ENCODE results near the gene CNGA3.

CNGA3 gene

GRCh38 chr2:98329549-98329948 lies 16.7 kb upstream of the CNGA3 start:
- no peak for DNase-seq

DNA sequence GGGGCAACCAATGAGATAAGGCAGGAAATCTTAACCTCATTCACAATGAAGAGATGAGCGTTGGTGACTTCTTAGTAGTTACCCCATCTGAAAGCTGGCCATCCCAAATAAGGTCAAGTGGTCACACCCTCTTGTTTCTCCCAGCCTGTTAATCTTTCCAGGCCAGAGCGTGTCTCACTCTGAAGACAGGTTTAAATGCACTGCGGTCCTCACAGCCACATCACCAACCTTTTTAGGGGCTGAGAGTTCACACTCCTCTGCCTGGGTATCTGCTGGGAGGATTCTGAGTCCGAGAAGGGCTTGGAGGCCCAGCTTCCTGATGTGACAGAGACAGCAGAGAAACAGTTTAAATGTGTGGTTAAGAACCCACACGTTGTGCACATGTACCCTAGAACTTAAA lies 13.3 kb upstream of the CNGA3 start:
- DNase-seq = no peak

DNA sequence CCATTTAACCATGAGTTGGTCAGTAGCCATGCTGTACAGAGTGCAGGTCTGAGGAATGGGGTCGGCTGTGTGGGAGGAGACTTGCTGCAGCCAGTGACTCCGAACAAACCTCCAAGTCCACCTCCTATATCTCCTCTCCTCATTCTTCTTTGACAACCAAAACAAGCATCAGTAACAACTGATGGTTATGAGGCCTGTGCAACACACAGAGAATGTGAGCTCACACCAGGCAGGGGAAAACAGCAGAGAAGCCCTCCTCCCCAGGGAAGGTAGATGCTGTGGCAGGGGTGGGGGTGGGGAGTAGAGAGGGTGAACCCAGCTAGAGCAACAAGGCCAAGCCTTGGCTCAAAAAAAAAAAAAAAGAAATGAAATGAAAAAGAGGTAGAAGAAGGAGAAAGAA lies 12.3 kb upstream of the CNGA3 start:
- DNase-seq = no peak

GRCh38 chr2:98334439-98335078 lies 11.7 kb upstream of the CNGA3 start:
- DNase-seq = no peak

GRCh38 chr2:98335271-98335670 lies 11.0 kb upstream of the CNGA3 start:
- DNase-seq = no peak

- no peak for DNase-seq
Observed at GRCh38 chr2:98341241-98341640, 5.0 kb upstream of the CNGA3 start.

DNA sequence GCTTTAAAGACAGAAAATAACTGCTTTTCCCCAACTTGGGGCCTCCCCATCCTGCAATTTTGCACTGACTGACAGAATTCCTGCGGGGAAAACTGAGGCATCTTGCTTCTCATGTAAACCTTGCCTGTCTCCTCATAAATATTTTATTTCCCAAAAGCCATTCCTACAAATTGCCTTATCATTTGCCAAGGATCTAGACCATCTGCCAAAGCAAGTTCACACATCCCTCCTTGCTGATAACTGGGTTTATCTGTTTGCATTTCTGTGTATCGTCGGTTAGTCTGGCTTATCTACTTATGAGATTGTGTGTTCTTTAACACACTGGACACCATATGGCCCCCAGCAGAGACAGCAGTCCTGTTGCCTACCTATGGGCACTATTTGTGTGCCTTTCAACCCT lies 3.0 kb upstream of the CNGA3 start:
- DNase-seq = no peak

GRCh38 chr2:98347298-98348065 lies 1.2 kb downstream of the CNGA3 start:
- no peak for DNase-seq

- DNase-seq = no peak
Observed at GRCh38 chr2:98348066-98348561, 1.9 kb downstream of the CNGA3 start.

DNA sequence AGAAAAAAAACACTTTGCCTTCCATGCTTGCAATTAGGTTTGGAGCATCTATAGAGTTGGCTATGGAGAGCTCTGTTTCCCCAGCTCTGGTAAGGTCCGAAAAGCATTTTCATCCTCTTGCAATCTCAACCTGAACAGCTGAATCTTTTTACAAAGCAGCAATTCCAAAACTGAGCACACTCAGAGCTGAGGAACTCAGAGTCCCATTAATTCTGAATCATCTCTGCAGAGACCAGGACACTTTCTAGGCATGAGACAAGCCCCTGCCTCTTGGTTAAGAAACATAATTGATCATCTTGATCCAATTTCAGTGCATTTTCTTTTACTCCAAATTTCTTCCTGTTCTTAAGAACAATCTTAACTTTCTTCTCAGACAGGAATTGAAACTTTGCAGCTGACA lies 4.2 kb downstream of the CNGA3 start:
- no peak for DNase-seq

GRCh38 chr2:98355881-98356280 lies 9.6 kb downstream of the CNGA3 start:
- no peak for DNase-seq

- no peak for DNase-seq
Observed at GRCh38 chr2:98356729-98357128, 10.5 kb downstream of the CNGA3 start.

DNA sequence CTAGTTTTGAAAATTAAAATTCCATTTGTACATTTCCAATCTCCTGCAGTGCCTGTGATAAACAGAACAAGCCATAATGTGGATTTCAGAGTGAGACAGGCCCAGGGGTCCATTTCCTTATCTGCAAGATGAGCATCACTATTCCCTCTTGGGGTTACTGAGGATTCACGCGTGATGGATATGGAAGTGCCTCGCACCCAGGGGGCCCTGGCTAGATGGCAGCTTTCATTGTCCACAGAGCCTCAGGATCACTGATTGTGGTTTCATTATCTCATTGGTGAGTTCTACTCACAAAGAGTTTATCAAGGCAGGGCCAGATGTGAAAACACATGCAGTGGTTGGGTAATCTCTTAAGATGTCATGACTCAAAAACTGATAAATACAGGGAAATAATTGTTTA lies 11.6 kb downstream of the CNGA3 start:
- no peak for DNase-seq

DNA sequence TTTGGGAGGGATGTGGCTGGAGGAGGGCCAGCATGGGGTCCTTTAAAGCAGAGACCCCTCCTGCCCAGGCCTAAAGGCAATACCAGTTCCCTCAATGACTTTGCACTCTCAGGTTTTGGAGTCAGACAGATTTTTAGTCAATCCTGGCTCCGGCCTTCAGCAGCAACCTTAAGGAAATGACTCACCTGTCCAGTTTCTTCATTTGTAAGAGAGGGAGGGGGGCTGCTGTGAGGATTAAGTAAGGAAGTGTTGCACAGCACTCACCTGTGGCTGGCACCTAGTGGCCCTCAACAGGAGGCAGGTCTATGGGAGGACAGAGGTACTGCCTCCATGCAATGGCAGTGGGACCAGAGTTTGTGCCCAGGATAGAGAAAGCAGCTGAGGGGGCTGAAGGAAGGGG lies 13.7 kb downstream of the CNGA3 start:
- DNase-seq = no peak

DNA sequence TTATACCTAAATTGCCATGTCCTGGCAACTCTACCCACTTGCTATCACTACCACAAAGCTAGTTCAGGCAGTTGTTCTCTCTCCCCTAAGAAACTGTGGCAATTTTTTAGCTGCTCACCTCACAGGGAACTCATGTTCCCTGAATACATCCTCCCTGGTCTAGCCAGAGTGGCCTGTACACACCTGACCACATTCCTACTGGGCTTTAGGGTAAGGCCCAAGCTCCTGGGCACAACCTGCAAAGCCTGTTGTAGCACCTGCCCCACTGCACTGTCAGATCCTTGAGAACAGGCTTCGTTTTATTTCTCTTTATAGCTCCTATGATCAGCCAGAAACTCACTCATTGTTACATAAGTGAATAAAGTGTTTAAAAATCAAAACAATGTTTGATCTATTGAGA lies 21.5 kb downstream of the CNGA3 start:
- no peak for DNase-seq

- no peak for DNase-seq
Observed at GRCh38 chr2:98369710-98370239, 23.5 kb downstream of the CNGA3 start.

DNA sequence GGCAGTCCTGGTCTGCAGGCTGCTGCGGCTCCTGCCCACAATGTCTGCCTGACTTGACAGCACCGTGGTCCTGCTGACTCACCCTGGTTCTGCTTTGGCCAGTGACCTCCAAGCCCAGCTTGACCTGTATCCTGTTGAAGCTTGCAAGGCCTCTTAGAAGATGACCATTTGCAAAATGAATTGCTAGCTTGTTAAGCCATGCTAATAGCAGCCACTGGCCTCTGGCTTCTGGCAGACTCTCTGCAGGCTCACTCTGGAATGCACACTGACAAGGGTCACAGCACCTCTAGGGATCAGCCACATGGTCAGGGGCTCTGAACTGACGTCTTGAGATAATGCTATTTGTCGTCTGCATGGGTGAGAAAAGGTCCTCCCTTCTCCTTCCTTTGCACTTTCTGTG lies 25.9 kb downstream of the CNGA3 start:
- DNase-seq = no peak

GRCh38 chr2:98372579-98372978 lies 26.3 kb downstream of the CNGA3 start:
- DNase-seq = no peak

DNA sequence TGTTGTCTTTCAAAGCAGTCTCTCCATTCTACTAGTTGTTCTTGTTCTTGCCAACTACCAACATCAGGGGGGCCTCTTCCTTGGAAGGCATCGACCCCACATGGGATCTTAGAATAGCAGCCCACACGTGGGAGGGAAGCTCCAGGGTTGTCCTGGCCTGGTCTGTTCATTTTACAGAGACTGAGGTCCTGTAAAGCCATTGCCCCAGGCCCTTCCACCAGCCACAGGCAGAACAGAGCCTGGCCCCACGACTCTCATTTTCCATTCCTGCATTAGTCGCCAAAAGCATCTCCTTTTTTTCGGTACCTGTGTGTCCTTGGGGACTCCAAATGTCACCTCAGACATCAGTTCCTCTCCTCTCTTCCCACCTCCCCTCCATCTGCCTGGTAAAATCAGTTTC lies 28.0 kb downstream of the CNGA3 start:
- no peak for DNase-seq

DNA sequence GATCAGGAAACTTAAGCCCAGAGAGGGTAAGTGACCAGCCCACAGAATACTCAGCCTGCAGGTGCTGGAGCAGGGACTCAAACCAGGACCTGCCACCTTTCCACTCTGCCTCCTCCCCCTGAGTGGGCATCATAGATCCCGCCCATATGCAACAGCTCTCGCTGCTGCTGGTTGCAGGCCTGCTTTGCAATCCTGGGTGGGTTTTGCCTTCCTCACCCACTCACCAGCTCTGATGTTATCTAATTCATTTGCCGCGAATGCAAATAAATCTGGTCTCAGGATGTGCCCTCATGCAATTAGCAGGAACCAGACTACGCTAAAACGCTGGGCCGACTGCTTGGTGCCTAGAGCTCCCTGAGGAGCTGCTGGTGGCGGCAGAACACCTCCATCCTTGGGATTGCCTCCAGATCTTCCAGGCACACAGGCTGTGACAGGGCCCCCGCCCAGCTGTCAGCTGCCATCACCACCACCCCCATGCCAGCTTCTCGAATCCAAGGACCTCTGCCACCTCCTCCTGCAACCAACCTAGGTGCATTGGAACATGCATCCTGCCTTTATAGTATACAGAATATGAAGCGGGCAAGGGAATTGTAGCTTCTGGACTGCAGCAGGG lies 28.8 kb downstream of the CNGA3 start:
- DNase-seq = no peak

DNA sequence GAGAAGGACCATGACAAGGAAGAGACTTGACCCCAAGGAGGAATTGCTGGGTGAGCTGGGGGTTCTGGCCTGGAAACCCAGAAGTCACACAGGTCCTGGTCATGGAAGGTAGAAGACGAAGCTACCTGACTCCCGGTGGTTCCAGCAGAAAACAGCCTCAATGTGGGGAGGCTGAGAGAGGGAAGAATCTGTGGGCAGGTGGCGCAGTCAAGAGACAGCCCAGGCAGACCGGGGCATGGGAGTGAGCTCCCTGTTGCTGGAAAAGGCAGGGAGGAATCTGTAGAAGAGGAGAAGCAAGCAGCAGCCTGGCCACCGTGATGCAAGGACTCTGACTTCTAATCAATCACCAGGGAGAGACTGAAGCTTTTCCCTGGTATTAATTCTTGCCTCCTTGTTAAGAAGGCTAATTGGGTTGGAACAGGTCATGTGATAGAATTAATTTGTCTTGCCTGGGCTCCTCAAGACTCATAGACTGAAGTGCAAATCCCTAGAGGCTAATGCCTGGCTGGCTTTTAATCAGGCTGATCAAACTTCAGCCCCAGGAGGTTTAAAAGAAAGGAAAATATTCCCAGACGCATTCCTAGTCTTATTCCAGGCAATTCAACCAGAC lies 30.1 kb downstream of the CNGA3 start:
- DNase-seq = no peak

DNA sequence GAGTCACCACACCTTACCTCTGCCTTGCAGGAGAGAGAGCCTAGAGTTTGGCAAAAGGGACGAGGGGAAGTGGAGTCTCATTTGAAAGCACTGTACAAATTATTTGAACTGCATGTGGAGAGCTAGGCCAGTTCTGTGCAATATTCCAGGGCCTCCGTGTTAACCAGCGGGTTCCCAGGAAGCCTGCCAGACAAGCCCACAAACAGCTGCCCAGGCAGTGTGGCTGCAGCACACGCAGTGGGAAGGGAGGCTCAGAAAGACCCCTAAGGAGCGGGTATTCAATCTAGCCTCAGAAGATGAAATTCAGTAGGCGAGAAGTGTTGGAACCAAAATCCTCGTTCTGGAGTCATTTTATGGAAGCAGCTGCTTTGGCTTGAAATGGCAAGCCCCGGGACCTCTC lies 30.7 kb downstream of the CNGA3 start:
- DNase-seq = no peak

DNA sequence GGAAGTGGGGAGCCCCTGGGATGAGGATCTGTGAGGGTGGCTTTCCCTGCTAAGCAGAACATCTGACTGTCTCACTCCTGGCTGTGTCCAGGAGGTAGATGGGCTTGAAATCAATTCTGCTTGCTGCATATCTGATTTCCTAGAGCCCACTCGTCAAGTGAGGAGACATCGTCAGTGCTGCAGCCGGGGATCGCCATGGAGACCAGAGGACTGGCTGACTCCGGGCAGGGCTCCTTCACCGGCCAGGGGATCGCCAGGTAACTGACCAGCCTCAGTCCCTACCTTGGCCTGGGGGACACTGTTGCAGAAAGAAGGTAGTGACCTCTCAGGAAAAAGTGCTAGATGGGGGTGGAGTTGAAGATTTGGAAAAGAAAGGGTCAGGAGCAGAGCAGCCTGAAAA lies 31.3 kb downstream of the CNGA3 start:
- DNase-seq = no peak

GRCh38 chr2:98378196-98378595 lies 31.9 kb downstream of the CNGA3 start:
- no peak for DNase-seq

Measured in AML-193 (cell line).